GM13976 (cell line): ENCODE data around the gene FUNDC2.

ENCODE experiments used
- DNase-seq: peaks from one replicate; pipeline ENCODE4 v3.0.0; 2012; ENCODE audit warnings: low spot score
- CTCF ChIP-seq: IDR thresholded peaks from 2 replicates; pipeline ENCODE4 v1.5.1; 2012; ENCODE audit warnings: borderline replicate concordance, mild to moderate bottlenecking; ENCODE audit not compliant: insufficient read depth; ENCODE audit errors: extremely low read depth, missing control alignments, control extremely low read depth
- in situ Hi-C: fragments of 300-500 bp; cut with MboI; formaldehyde crosslinking; loops from one replicate; pipeline ENCODE4 v1.12.0; 2022; ENCODE audit warnings: low sequenced_read_pairs, mixed read lengths, inconsistent platforms; ENCODE audit not compliant: unreplicated experiment

The FUNDC2 gene

DNA sequence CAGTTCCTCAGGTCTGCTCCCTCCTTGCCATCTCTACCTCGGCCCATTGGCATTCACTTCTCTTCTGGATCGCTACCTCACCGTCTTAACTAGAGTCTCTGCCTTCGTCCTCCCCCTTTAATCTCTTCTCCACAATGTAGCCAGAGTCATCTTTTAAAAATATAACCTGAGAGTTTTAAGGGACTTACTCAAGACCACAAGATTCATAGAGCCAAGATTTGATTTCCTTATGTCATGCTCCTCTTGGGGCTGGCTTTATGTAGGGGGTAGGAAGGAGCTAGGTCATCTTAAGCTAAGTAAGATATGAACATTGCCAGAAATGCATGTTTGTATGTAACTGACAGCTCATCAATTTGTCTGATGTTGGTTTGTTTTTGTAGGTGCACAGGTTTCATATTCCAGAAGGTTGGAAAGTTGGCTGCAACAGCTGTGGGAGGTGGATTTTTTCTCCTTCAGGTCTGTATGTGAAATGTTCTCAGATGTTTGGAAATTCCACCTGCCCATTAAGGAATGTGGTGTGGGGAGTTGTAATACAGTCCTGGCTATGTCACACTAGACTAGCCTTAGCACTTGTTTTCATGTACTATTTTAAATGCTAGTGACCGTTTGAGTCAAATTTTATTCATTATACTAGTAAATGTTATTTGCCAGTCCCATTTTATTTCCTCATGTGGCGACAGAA, 19.6 kb downstream of the FUNDC2 start:
- in situ Hi-C loops = no loop called here
- no peak for DNase-seq
- no peak for TF ChIP-seq CTCF

DNA sequence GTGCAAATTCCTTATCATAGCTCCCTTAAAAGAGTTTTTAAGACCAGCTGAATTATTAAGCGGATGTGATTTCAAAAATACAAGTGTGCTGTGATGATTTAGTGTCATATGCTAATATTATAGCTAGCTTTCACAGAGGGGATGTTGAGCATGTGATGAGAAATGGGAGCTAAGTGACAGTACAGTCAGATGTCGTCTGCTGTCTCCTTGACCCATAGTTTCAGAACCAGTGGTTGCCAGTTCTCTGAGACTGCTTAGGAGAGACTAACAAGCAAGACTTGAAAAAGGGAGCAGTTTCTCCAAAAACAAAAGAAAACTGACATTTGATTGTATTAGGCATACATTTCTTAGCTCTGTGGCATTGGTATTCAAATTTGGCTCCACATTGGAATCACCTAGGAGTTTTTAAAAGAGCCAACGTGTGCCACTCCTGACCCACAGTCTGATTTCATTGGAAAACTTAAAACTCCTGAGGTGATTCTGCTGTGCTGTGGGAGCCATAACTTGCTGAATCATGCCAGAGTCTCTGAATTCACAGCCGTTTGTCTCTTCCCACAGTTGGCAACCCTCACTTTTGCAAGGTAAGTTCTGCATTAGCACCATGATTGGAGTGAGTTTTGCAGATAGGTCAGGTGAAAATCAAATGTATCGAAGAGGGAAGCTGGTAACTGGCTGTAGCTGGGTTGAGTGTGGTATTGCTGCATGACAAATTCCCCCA, 20.3 kb downstream of the FUNDC2 start:
- DNase-seq = no peak
- no peak for TF ChIP-seq CTCF
- in situ Hi-C loops = no loop called here

- DNase-seq = no peak
- TF ChIP-seq CTCF = peak; percentile 43
- in situ Hi-C loops = no loop called here
These were observed 22.5 kb downstream of the FUNDC2 start for GRCh38 chrX:155048977-155049619.

DNA sequence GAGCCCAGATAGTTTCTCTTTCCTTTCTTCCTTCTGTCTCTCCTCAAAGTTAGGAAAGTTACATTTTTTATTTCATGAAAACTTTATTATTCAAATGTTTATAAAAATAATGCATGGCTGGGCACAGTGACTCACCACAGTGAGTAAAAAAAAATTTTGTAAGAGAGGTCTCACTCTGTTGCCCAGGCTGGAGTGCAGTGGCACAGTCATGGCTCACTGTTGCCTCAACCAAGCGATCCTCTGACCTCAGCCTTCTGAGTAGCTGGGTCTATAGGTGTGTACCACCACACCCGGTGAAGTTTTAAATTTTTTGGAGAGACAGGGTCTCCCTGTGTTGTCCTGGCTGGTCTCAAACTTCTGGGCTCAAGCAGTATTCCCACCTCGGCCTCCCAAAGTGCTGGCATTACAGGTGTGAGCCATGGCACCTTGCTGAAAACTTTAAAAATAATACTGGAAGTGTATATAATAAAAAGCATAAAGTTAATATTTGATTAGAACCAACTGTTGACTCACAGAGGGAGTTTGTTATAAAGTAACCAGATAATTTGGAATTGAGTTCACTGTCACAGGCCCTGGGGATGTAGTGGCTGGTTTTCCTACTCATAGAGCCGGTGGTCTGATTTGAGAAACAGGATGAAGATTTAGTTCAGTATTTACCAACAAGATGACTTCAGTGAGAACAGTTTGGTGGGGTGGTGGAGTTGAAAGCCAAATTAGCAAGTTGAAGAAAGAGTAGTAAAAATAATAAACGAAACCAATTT, 26.3 kb downstream of the FUNDC2 start:
- no peak for TF ChIP-seq CTCF
- in situ Hi-C loops = loop anchor here (10.0 kb wide), 1 partner anchor 58 kb away; no protein-coding TSS in a partner anchor
- no peak for DNase-seq

- no peak for DNase-seq
- in situ Hi-C loops = loop anchor here (10.0 kb wide), 1 partner anchor 59 kb away; no protein-coding TSS in a partner anchor
- TF ChIP-seq CTCF = no peak
These were observed 27.0 kb downstream of the FUNDC2 start for GRCh38 chrX:155053656-155054055.

GRCh38 chrX:155054255-155054654, 27.6 kb downstream of the FUNDC2 start:
- no peak for TF ChIP-seq CTCF
- no peak for DNase-seq

More at GRCh38 chrX:155054255-155054654, 27.6 kb downstream of the FUNDC2 start:
- in situ Hi-C loops = loop anchor here (10.0 kb wide), 1 partner anchor 59 kb away; no protein-coding TSS in a partner anchor
